ENCODE measurements around the gene PYCARD.
"Not testable (repeated sequence)": the region's sequence is repeated elsewhere in the genome, so short reads cannot be mapped to it uniquely, and the experiment has no call there.

DNA sequence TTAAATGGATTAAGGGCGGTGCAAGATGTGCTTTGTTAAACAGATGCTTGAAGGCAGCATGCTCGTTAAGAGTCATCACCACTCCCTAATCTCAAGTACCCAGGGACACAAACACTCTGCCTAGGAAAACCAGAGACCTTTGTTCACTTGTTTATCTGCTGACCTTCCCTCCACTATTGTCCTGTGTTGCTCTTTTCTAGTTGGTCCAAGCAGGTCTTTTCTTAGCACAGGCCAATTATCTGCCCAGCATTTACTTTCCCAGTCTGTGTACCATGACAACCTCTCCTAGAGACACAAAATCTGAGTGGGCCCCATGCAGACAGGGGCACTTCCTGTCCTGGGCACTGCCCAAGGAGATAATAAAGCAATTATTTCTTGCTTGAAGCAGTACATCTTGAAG, 32.5 kb downstream of the PYCARD start:
- TF ChIP-seq, protein P1, sequence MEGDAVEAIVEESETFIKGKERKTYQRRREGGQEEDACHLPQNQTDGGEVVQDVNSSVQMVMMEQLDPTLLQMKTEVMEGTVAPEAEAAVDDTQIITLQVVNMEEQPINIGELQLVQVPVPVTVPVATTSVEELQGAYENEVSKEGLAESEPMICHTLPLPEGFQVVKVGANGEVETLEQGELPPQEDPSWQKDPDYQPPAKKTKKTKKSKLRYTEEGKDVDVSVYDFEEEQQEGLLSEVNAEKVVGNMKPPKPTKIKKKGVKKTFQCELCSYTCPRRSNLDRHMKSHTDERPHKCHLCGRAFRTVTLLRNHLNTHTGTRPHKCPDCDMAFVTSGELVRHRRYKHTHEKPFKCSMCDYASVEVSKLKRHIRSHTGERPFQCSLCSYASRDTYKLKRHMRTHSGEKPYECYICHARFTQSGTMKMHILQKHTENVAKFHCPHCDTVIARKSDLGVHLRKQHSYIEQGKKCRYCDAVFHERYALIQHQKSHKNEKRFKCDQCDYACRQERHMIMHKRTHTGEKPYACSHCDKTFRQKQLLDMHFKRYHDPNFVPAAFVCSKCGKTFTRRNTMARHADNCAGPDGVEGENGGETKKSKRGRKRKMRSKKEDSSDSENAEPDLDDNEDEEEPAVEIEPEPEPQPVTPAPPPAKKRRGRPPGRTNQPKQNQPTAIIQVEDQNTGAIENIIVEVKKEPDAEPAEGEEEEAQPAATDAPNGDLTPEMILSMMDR (IDR thresholded peaks at IDR 0.05), result not testable (repeated sequence)
- TF ChIP-seq POLR2AphosphoS5, POLR2A (IDR thresholded peaks at IDR 0.05): not testable (repeated sequence)

All from breast epithelium (tissue), 3 donors.